HG02870 (cell line): ENCODE data around the gene BORA.
"Not testable (repeated sequence)": the region's sequence is repeated elsewhere in the genome, so short reads cannot be mapped to it uniquely, and the experiment has no call there.

Source experiments
- ATAC-seq: cut with Tn5 transposase; IDR thresholded peaks from one replicate; pipeline ENCODE4 v1.9.1; 2021; ENCODE audit warnings: mild to moderate bottlenecking, moderate library complexity; ENCODE audit not compliant: unreplicated experiment

The BORA gene

DNA sequence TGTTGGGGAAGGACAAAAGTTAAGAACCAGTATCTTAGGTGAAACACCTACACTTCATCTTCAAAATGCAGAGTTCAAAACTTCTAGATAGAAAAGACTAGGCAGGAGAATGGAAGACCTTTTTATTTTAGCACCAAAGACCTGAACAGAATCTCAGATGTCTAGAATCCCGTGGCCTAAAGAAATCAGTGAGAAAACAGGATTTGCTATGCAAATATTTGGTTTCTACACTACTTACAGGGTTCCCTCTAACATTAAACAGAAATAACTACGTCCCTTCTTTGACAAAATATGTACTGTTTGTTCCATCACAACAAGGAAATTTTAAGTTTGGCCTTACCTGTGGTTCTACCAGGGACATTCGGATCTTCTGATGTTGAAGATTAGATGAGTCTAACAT lies 32.5 kb downstream of the BORA start:
- no peak for ATAC-seq

DNA sequence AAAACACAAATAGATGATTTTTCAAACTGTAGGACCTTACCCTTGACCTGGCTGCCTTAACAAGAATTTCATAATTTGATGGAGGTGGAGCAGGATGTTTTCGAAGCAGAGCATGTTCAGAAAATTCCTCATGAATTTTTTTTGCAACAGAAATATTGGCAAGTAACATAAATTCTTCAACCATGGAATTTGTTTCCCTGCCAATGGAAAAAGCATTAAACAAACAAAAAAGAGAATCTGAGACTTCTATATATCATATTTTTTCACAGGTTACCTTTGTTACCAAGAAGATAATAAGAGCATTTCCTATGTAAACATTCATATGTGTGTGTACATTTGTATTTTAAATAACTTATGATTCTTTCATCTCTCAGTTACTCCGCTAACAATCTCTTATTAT lies 35.7 kb downstream of the BORA start:
- no peak for ATAC-seq

DNA sequence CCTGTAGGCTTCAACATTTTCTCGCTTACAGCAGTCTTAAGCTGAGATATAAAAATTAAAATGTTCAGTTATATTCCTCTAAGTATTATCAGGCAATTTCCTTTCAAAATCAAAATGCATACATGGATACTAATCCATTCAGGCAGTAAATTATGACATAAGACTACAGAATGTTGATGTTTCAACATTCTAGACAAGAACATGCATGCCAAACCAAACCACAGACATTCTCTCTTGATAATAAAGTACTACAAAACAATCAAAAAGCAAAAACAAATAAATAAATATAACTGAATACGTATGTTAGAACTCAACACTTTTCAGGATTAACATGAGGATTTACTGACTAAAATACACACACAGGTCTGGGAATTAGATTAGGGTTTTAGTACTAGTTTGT lies 46.3 kb downstream of the BORA start:
- no peak for ATAC-seq

DNA sequence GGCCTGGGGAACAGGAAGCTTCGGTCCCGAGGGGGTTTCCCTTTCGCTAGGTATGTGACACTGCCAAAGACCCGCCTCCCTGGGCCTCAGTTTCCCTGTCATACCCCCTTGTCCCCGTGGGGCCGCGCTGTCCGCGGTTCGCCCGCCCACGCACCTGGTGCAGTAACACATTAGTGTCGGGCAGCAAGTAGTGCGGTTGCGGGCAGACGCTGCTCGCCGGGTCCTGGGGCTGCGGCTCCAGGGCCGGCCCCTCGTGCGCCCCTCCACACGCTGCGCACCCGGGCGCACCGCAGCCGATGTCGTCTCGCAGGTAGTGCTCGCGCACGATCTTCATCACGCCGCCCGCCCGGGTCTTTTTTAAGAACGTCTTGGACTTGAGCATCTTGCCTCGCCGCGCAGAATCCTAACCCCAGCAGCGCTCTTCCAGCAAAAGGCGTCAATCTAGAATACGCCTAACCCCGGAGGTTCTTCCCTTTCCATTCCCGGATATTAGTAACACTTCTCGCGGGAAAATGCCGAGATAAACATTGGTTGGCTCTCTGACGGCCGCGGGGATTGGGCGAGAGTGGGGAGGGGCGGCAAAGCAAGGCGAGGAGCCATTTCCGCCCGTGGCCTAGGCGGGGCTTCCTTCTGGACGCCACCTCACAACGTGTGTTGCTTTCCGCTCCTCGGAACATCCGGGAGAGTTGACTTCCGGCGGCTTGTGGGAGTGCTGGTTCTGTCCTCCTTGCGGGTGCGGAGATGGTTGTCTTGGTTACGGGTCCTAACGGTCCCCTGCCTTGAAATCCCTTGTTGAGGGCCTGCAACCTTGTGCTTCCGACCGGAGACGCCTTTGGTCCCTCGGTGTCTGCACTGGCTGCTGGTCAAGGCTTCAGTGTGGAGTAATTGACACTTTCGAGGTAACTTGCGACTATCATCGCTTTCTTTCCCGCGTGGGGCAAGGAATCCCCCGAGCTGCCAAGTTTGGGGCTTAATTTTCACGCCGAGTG lies 54.0 kb downstream of the BORA start, which contains the start of the genes DIS3 and PIBF1:
Gene DIS3 (minus strand): TSS at position 450 of the 989 bp plus-strand sequence. CDS start 68 bp downstream, at position 382.
Gene PIBF1 (plus strand): TSS at position 683 of the 989 bp plus-strand sequence. CDS start 1,337 bp downstream, outside the sequence.
- ATAC-seq, result peak; percentile 94

DNA sequence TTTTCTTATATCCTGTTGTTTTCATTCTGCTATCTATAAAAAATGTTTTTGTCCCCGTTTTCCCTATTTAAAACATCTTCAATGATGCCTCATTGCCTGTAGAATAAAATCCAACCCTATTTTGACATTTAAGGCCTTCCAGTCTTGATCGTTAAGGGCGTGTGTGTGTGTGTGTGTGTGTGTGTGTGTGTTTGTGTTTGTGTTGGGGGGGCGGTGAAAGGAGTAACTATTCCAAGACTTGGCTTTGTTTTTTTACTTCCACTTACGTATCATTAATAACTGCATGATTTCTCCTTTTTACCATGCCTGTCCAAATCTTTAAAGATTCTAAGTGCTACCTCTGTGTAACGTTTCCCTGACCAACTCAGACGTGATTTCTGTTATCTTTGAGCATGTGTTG lies 55.0 kb downstream of the BORA start:
- ATAC-seq, result no peak

DNA sequence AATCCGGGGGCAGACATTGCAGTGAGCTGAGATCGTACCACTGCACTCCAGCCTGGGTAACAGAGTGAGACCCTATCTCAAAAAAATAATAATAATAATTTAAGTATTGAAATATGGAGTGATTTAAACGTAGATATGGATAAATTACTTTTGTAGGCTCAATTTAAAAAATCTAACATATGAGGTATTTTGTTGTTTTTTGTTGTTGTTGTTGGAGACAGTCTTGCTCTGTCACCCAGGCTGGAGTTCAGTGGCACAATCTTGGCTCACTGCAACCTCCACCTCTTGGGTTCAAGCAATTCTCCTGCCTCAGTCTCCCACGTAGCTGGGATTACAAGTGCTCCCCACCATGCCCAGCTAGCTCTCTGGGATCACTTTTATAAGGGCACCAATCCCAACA lies 57.0 kb downstream of the BORA start:
- ATAC-seq, result not testable (repeated sequence)

DNA sequence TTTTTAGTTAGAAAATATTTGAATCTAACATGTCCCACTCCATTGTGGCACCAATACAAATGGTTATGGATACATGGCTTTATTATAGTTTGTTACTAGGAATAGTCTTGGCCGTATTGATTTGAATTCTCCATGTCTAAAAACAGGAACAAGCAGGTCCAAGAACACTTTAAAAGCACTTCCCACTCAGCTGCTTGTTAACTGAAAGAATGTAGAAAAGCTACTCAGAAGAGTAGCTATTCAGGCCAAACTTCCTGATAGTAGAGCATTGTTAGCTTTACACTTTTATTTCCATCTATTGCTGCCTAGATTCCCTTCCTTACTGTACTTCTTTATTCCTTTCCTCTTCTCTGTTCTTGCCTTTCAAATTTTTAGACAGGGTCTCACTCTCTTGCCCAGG lies 61.1 kb downstream of the BORA start:
- ATAC-seq, result no peak

DNA sequence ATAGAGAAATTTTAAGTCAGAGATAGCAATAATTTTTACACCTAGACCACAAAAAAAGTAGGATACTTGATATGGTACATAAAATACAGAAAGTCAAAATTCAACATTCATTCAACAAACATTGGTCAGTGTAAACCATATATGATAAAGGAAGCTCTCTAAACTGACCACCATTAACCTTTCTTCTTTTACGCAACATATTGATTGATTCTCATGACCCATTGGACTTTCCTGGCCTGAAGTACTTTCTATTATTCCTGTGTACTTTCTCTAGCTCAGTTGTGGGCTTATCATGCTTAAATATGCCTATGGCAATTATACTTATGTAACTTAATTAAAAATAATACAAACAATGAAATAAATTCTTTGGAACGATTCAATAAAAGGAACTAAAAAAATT lies 64.9 kb downstream of the BORA start:
- no peak for ATAC-seq

DNA sequence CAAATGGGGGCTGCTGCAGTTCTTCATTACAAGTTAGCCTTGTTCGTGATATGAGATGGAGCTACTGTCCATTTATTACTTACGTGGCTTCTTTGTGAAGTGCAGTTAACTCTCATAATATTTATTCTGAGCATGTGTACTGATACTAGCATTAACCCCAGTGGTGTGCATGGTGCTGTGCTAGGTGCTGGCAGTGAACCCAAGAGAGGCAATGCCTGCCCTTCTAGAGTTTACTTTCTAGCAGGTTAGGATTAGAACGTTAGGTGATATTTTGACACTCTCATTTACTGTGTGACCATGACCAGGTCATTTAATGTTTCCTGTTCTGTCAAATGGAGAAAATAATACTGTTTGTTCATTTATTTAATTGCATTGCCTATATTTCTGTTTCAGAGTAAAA lies 71.1 kb downstream of the BORA start:
- ATAC-seq, result no peak

DNA sequence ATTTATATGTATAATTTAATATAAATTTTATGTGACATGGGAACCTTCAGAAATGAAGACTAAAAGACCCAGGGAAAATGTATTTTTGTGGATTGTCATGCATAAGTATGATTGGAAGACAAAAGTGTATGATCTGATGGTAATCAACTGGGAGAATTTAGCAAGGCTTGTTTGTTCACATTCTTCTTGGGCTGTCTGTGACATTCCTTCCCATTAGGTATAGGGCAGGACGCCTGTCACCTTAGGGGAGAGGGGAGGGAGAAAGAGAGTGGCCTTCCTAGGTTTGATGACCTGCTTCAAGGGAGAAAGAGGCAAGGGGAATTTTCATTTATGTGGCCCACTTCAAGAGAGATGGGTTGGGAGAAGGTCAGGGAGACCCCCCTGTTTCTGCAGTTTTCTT lies 76.6 kb downstream of the BORA start:
- no peak for ATAC-seq
